HG03460 (cell line): ENCODE data around the gene ACTL7A.
A peak's percentile ranks its signal among the peaks of the same experiment; 100 is the strongest.
"Not testable (repeated sequence)": the region's sequence is repeated elsewhere in the genome, so short reads cannot be mapped to it uniquely, and the experiment has no call there.

Experiments
- ATAC-seq: cut with Tn5 transposase; IDR thresholded peaks from one replicate; pipeline ENCODE4 v1.9.1; 2021; ENCODE audit not compliant: unreplicated experiment

Gene ACTL7A

DNA sequence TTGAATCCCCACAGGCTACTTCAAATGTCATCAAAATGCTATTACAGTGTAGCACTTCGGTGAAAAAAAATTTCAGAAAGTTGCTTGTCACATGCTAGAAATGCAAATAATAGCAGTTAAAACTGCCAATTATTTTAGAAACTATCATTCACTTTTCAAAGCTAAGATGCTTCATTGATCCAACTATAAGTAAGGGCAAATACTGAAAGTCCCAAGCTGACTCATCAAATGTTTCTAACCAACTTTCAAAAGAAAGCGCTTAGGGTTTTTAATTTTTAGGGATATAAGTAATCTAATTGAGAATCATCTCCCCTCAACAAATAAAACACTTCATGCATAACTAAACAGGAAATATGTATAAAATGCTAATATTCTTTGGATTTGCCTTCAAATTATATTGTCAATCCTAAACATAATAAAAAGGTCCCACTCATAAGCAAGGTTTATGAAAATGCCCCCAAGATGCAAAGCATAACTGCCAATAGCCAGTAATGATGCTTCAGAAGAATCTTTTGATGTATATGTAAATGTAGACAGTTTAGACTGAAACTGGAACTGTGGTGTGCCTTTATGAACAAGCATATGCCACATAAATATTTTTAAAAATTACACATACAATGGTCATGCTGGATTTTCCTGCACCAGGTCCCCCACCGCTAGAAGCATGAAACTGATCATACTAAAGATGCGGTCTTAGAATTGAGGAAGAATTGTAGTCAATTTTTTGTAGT lies 12.2 kb downstream of the ACTL7A start:
- ATAC-seq, result no peak

DNA sequence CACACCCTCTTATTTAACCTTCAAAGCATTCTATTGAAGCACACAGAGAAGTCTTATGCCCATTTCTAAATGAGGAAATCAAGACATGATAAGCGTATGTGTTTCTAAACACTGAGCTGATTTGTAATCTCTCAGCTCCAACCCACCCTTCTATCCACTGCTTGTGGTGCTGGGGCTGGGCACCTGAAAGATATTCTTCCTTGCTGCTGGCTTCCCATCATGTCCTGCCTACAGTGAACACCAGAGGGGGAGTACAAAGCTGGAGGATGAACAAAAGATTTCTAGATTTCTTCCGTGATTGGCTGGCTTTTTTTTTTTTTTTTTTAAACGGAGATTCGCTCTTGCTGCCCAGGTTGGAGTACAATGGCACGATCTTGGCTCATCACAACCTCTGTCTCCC lies 14.4 kb downstream of the ACTL7A start:
- no peak for ATAC-seq

DNA sequence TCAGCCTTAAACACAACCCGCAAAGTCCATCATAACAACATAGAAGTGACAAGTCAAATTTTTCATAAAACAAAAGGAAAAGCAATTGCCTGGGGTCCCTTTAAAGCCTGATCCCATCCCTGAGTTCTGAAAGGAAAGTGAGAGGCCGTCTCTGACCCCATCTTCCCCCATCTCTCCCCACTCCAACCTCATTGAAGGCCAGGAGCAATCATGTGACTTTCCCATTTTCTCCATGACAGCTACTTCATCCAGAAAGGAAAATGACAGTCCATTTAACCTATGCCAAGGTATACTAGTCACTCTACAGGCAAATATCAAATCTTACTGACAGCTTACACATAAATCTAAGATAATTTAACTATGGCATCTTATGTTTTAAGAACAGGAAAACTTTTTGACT lies 15.5 kb downstream of the ACTL7A start:
- no peak for ATAC-seq

DNA sequence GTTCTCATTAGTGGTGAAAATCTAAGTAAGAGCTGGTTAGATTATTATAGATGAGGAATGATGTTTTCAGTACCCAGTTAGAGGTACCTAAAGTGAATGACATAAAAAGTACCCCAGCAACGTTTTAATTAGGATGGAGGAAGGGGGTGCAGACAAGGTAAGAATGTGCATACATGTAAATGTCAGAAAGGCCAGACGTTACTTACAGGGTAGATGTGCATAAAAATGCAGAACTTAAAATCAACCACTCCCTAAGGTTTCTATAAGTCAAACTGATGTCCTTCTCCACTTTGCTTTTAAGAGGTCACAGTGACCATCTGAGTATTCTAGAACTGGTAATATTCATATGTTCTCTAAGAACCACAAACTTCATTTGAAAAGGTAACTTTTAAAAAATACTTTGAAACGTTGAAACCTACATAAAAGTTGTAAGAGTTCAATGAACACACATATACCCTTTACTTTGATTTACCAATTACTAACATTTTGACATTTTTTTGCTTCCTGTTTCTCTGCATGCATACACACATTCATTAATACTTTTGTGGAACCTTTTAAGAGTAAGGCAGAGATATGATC lies 18.8 kb downstream of the ACTL7A start:
- no peak for ATAC-seq

DNA sequence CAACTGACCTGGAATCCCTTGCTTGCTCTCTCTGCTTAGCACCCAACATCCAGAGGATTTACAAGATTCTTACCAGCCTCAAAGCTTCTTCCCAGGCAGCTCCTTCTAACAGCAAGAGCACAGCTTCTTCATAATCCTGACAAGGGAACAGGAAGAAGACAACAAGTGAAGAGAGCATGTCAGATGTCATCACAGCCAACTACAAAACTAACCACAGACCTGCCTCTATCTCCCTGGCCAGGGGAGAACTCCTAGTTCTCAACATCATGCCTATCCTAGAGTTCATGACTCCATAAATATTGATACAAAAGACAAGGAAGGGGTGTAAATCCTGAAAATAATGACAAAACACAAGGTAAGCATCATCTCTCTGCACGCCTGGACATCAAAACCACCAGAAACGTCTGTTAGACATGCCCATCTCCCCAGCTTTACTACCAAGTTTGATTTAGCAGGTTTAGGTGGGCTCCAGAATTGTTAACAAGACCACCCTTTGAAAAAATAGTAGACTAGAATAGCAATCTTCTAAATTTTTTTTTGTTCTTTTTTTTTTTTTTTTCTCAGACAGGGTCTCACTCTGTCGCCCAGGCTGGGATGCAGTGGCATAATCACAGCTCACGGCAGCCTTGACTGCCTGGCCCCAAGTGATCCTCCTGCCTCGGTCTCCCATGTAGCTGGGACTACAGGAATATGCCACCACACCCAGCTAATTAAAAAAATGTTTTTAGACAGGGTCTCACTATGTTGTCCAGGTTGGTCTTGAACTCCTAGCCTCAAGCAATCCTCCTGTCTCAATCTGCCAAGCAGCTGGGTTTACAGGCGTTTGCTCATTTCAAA lies 20.2 kb downstream of the ACTL7A start:
- ATAC-seq, result no peak

DNA sequence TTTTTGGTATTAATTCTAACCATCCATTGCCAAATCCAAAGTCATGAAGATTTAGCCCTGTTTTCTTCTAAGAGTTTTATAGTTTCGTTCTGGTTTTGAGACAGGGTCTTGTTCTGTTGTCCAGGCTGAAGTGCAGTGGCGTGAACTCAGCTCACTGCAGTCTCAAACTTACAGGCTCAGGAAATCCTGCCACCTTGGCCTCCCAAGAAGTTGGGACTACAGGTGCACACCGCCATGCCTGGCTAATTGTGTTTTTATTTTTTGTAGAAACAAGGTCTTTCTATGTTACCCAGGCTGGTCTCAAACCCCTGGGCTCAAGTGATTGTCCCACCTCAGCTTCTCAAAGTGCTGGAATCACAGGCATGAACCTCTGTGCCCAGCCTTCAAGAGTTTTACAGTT lies 21.0 kb downstream of the ACTL7A start:
- ATAC-seq, result no peak

DNA sequence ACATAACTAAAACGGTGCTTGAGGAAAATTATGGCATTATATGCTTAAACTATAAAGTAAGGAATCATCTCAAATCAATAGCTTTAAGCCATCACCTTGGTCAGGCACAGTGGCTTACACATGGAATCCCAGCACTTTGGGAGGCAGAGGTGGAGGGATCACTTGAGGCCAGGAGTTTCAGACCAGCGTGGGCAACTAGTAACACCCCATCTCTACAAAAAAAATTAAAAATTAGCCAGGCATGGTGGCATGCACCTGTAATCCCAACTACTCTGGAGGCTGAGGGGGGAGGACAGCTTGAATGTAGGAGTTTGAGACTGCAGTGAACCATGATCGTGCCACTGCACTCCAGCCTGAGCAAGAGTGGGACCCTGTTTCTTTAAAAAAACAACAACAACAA lies 22.6 kb downstream of the ACTL7A start:
- ATAC-seq, result no peak

DNA sequence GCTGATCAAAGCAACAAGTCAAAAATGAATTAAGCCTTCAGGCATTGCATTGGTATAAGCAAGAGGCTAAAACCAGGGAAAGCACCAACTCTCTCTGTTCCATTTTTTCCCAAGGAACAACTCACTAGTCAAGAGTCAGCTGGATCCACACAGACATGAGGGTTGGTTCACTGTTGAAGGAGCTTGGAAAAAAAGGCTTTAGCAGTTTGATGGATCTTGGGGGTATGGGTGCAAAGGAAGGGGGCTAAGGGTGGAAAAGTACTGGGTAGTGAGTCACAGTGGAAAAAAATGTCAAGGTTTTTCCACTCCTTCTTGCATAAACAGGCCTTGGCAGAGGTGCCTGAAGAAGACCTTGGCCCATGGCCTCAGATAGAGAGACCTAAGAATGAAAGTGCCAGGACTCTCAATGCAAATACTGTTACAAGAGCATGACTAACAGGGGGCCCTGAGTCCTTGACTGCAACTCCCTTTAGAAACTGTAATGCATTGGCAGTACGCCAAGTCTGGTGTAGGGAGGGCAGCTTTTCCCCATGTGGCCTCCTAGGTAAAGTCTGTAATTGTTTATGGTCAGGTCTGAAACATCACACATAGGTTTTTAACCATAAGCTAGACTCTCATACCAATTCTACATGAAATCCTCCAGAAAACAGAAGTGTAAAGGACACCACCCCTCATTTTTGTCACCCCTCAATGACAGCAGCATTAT lies 23.7 kb downstream of the ACTL7A start:
- ATAC-seq, result peak; percentile 98

DNA sequence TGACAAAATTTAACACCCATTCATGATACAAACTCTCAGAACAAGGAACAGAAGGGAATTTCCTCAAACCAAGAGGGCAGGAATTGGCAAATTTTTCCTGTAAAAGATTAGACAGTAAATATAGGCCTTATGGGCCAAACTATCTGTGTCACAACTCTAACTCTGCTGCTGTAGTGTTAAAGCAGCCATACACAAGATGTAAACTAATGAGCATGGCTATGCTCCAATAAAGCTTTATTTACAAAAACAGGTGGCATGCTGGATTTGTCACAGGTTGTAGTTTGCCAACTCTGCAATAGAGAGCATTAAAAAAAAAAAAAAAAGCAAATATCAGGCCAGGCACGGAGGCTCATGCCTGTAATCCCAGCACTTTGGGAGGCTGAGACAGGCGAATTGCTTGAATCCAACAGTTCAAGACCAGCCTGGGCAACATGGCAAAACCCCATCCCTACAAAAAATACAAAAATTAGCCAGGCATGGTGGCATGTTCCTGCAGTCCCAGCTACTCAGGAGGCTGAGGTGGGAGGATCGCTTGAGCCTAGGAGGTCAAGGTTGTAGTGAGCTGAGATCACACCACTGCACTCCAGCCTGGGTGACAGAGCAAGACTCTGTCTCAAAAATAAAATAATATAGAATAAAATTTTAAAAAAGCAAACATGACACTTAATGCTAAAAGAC lies 24.7 kb downstream of the ACTL7A start:
- not testable (repeated sequence) for ATAC-seq

DNA sequence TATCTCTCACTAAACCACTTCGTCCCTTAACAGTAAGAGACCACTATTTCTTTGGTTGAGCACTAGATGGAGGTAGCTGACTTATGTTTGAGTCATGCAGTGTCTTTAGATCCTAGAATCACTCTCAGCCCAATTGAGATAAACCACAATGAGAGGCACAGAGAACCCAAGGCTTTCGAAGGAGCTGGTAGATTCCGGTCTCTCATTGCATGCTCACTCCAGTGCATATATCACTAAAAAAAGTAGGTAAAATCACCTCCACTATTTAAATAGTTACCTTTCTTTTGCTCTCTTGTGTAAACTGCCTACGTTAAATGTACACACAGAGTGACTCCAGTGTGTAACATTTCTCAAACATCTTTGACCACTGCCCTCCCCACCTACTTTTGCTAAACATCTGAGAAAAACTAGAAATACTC lies 27.6 kb downstream of the ACTL7A start:
- no peak for ATAC-seq

DNA sequence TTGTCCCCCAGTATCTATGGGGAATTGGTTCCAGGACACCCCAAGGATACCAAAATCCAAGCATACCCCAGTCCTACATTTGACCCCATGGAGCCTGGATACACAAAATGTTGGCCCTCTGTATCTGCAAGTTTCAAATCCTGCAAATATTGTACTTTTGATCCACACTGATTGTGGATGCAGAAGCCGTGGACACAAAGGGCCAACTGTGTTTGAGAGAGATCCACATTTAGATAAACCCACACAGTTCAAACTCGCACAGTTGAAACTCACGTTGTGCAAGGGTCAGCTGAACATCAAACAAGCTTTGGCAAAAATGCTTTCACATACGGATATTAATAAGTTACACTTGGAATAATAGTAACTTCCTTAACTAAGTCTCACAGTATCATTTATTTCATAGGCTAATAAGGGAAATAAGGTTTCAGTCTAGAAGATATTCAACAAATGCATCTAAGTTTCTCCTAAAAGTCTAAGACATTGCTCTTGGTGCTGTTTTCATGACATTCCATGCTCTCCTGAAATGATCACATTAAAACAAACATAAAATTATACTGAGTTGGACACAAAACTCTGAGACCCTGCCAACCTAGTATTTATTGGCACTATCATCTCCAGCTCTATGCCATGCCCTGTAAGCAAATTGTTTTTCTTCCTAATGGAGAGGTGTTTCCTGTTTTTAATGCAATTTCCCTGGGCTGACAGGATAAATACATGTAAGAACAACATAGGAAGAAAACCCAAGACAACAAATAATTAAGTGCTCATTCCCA lies 32.3 kb downstream of the ACTL7A start:
- no peak for ATAC-seq

DNA sequence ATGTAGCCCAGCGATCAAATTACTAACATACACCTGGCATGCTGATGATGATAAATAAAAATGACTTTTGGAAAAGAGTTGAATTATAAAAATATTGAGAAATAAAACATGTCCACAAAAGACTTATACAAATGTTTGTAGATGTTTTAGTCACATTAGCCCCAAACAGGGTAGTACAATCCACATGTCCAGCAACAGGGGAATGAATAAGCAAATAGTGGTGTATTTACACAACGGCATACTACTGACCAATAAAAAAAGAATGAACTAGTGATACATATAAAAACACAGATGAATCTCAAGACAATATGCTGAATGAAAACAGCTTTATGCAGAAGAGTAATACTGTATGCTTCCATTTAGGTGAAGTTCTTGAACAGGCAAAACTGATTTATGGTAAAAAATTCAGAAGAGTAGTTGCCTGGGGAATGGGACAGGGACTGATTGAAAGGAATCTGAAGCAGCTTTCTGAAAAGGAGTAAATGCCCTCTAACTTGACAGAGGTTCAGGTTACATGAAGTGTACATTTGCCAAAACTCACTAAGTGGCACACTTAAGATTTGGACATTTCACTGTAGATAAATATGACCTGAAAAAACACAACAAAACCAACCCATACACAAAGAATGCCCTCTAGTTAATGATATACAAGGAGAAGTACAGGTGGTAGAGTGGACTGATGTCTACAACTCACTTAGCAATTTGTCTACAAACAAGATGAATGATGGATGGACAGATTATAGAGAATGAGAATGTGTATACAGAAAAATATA lies 35.4 kb downstream of the ACTL7A start:
- no peak for ATAC-seq

DNA sequence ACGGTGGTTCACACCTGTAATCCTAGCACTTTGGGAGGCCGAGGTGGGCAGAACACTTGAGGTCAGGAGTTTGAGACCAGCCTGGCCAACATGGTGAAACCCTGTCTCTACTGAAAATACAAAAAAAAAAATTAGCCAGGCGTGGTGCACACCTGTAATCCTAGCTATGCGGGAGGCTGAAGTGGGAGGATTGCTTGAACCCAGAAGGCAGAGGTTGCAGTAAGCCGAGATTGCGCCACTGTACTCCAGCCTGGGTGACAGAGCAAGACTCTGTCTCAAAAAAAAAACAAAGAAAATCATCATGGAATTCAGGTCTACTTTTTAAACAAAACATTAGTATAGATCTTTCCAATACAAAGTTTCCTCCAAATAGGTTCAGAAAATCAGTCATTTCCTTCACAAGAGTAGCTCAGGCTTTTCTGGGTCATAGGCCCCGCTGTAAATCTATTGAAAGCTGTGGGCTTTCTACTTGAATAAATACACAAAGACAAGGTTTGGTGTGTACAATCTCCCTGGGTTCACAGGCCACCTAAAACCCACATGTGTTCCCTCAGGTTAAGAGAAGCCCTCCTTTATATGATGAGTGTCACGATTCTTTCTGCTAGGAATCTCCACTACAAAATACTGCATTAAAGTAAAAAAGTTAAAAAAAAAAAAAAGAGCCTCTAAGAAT lies 37.1 kb downstream of the ACTL7A start:
- not testable (repeated sequence) for ATAC-seq

DNA sequence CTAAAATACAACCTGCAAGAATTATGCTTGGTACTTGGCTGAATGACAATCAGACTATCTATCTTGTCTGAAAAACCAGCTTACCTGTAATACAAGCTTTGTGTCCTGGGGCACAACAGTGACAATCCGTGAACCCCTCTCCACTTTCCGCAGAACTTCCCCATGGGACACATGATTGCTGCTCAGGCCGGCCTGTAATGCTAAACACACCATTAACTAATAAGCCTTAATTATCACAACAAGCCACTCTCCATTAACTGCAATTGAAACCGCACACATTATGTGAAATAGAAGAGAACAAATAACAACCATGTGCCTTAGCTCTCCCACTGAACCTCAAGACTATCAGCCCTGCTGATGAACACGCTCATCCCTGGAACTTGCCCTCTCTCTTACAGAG lies 38.1 kb downstream of the ACTL7A start:
- no peak for ATAC-seq

DNA sequence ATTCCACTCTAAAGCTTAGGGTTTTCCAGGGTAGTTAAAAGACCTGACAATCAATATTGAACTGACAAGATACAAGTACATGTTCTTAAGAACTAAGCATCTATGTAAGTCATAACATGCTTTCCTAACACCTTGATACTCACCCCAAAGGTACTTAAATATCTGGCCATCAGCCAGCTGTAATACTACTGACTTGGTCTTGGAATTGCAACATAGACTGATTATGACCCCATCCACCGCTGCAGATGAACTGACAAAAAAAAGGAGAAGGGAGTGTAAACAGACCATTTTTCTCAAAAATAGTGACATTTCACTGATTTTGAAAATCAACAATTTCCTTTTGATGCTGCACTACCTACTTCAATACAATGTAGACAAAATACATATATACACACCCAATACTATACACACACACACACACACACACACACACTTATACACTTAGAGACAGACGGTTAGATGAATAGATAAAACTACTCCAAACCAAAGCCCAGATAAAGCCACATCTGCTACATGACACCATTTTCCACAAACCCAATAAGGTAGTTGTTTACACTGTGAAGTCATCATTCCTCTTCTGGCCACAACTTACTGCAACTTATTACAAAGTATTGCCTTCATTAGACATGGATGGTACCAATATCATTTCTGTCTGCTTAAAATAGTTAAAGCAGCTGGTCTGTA lies 41.5 kb downstream of the ACTL7A start:
- no peak for ATAC-seq

DNA sequence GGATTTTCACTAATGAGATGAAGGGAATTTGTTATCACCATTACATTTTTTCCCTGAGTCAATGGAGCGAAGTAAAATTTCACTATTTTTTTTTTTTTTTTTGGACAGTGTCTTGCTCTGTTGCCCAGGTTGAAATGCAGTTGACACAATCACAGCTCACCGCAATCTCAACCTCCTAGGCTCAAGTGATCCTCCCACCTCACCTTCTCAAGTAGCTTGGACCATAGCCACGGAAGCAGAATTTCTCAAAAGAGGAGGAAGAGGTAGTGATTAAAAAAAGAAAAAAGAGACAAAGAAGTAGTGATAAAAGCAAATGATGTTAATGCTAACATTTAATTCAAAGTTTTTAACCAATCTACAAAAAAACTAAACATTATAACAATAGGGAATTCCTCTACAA lies 42.1 kb downstream of the ACTL7A start:
- no peak for ATAC-seq

DNA sequence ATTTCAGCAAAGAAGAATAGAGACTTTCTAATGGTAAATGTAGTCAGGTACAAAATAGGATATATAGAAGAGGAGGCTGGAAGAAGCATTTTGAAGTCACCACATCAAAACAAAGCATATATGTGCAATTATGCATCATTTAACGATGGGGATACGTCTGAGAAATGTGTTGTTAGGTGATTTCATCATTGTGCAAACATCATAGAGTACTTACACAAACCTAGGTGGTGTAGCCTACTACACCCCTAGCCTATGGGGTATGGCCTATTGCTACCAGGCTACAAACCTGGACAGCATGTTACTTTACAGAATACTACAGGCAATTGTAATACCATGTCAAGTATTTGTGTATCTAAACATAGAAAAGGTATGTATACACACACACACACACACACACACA lies 43.4 kb downstream of the ACTL7A start:
- ATAC-seq, result no peak

DNA sequence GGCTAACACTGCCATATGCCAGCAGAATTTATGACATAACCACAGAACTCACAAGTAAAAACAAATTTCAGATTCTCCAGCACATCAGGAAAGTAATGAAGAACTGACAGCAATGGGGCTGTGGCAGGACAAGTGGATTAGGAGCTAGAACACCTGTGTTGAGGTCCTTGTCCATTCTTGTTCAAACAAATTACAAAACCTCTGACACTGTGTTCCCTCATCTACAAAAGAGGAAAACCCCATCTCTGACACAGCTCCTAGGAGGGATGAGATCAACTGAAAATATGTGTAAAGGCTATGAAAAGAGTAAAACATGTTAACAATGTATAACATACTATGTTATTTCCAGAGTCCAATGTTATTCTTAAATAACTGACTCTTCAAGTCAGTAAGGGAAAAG lies 48.3 kb downstream of the ACTL7A start:
- no peak for ATAC-seq
